H9 (cell line): Measurements from ENCODE around the gene ZBTB44. TPM values are rescaled to one million over a fixed set of nuclear protein-coding genes. Genes with fewer than 3 reads are reported as not detected.

Experiments
- DNase-seq: peaks from one replicate; pipeline ENCODE4 v3.0.0-alpha.2; 2017
- H2AFZ ChIP-seq: one replicate; pipeline ENCODE4 v1.6.1; 2013; ENCODE audit warnings: mild to moderate bottlenecking, low read length, control low read depth, moderate library complexity
- H2AK5ac ChIP-seq: 2 replicates; pipeline ENCODE4 v1.6.1; 2013; ENCODE audit warnings: low read length, control low read depth, mixed read lengths; ENCODE audit not compliant: insufficient read length
- H2BK120ac ChIP-seq: one replicate; pipeline ENCODE4 v1.6.1; 2013; ENCODE audit warnings: low read depth, mild to moderate bottlenecking, low read length, control low read depth, inconsistent platforms; ENCODE audit not compliant: poor library complexity, severe bottlenecking
- H2BK12ac ChIP-seq: 2 replicates; pipeline ENCODE4 v1.6.1; 2013; ENCODE audit warnings: low read length, control low read depth, mixed read lengths, low read depth; ENCODE audit not compliant: insufficient read length
- H2BK15ac ChIP-seq: 2 replicates; pipeline ENCODE4 v1.6.1; 2013; ENCODE audit warnings: low read depth, low read length, control low read depth
- H2BK20ac ChIP-seq: one replicate; pipeline ENCODE4 v1.6.1; 2013; ENCODE audit warnings: low read depth, mild to moderate bottlenecking, low read length, control low read depth, inconsistent platforms; ENCODE audit not compliant: poor library complexity, severe bottlenecking
- H2BK5ac ChIP-seq: 2 replicates; pipeline ENCODE4 v1.6.1; 2013; ENCODE audit warnings: low read length, control low read depth, mixed read lengths; ENCODE audit not compliant: insufficient read length
- H3K14ac ChIP-seq: 2 replicates; pipeline ENCODE4 v1.6.1; 2013; ENCODE audit warnings: low read length, control low read depth; ENCODE audit not compliant: insufficient read depth
- H3K18ac ChIP-seq: 2 replicates; pipeline ENCODE4 v1.6.1; 2013; ENCODE audit warnings: low read depth, mild to moderate bottlenecking, mixed read lengths, low read length, control low read depth; ENCODE audit not compliant: insufficient read length
- H3K23ac ChIP-seq: 2 replicates; pipeline ENCODE4 v1.6.1; 2013; ENCODE audit warnings: low read length, control low read depth, mixed read lengths, low read depth; ENCODE audit not compliant: insufficient read length
- H3K23me2 ChIP-seq: 2 replicates; pipeline ENCODE4 v1.6.1; 2013; ENCODE audit warnings: low read depth, mild to moderate bottlenecking, mixed read lengths, low read length, control low read depth; ENCODE audit not compliant: insufficient read length, poor library complexity, severe bottlenecking
- H3K27ac ChIP-seq: 2 replicates; pipeline ENCODE4 v1.5.1; 2013; ENCODE audit warnings: low read length, control low read depth, mixed read lengths, low read depth; ENCODE audit not compliant: insufficient read length
- H3K27me3 ChIP-seq: 2 replicates; pipeline ENCODE4 v1.6.1; 2013; ENCODE audit warnings: low read length, control low read depth, inconsistent platforms; ENCODE audit not compliant: insufficient read depth
- H3K4ac ChIP-seq: 2 replicates; pipeline ENCODE4 v1.6.1; 2013; ENCODE audit warnings: low read depth, mild to moderate bottlenecking, control low read depth, inconsistent platforms, low read length, moderate library complexity
- H3K4me1 ChIP-seq: 2 replicates; pipeline ENCODE4 v1.6.1; 2013; ENCODE audit warnings: low read length, control low read depth, inconsistent platforms; ENCODE audit not compliant: insufficient read depth
- H3K4me2 ChIP-seq: 2 replicates; pipeline ENCODE4 v1.6.1; 2013; ENCODE audit warnings: low read length, control low read depth, mixed read lengths; ENCODE audit not compliant: insufficient read length, insufficient read depth
- H3K56ac ChIP-seq: 2 replicates; pipeline ENCODE4 v1.6.1; 2013; ENCODE audit warnings: low read depth, mild to moderate bottlenecking, mixed read lengths, low read length, control low read depth; ENCODE audit not compliant: insufficient read length
- H3K79me1 ChIP-seq: 2 replicates; pipeline ENCODE4 v1.6.1; 2013; ENCODE audit warnings: low read depth, mild to moderate bottlenecking, moderate library complexity, low read length, control low read depth, inconsistent platforms; ENCODE audit not compliant: insufficient read depth, poor library complexity, severe bottlenecking
- H3K79me2 ChIP-seq: 2 replicates; pipeline ENCODE4 v1.6.1; 2013; ENCODE audit warnings: low read length, control low read depth, inconsistent platforms; ENCODE audit not compliant: insufficient read depth
- H3K9ac ChIP-seq: 2 replicates; pipeline ENCODE4 v1.6.1; 2013; ENCODE audit warnings: low read length, control low read depth, mixed read lengths; ENCODE audit not compliant: insufficient read length; ENCODE audit errors: extremely low read depth
- H3K9me3 ChIP-seq: one replicate; pipeline ENCODE4 v1.6.1; 2013; ENCODE audit warnings: low read depth, low read length, inconsistent platforms; ENCODE audit not compliant: control insufficient read depth
- H3T11ph ChIP-seq: one replicate; pipeline ENCODE4 v1.6.1; 2013; ENCODE audit warnings: mild to moderate bottlenecking, low read length, control low read depth, inconsistent platforms
- H4K20me1 ChIP-seq: one replicate; pipeline ENCODE4 v1.6.1; 2013; ENCODE audit not compliant: control insufficient read depth, insufficient read length, insufficient read depth
- H4K5ac ChIP-seq: 2 replicates; pipeline ENCODE4 v1.6.1; 2013; ENCODE audit warnings: low read depth, mild to moderate bottlenecking, mixed read lengths, low read length, control low read depth; ENCODE audit not compliant: insufficient read length
- H4K8ac ChIP-seq: replicated peaks from 2 replicates; pipeline ENCODE4 v1.6.1; 2013; ENCODE audit warnings: low read length, control low read depth, mixed read lengths, low read depth; ENCODE audit not compliant: insufficient read length
- H4K91ac ChIP-seq: 2 replicates; pipeline ENCODE4 v1.6.1; 2013; ENCODE audit warnings: low read depth, mild to moderate bottlenecking, moderate library complexity, mixed read lengths, low read length, control low read depth; ENCODE audit not compliant: insufficient read length
- H3K27ac Mint-ChIP-seq, 3 experiments: 2 replicates in 2 of 3; 3 replicates in 1 of 3; pipeline ENCODE4 v1.8.0; 2020 to 2021; ENCODE audit warnings: mixed read lengths in 3 of 3, mild to moderate bottlenecking in 1 of 3, moderate library complexity in 1 of 3
- H3K27me3 Mint-ChIP-seq: 2 replicates; pipeline ENCODE4 v1.8.0; 2021; ENCODE audit warnings: low read depth, mild to moderate bottlenecking, moderate library complexity, mixed read lengths
- H3K36me3 Mint-ChIP-seq, 3 experiments: 2 replicates in 2 of 3; 3 replicates in 1 of 3; pipeline ENCODE4 v1.8.0; 2020 to 2021; ENCODE audit warnings: low read depth in 3 of 3, mixed read lengths in 3 of 3; ENCODE audit not compliant: insufficient read depth in 1 of 3
- H3K4me1 Mint-ChIP-seq, 2 experiments: 2 replicates each; pipeline ENCODE4 v1.8.0; 2020; ENCODE audit warnings: mixed read lengths in 2 of 2
- H3K4me3 Mint-ChIP-seq, 2 experiments: 2 replicates in 1 of 2; 3 replicates in 1 of 2; pipeline ENCODE4 v1.8.0; 2020 to 2021; ENCODE audit warnings: mild to moderate bottlenecking in 2 of 2, mixed read lengths in 2 of 2, moderate library complexity in 1 of 2
- H3K9me3 Mint-ChIP-seq, 2 experiments: 2 replicates in 1 of 2; 3 replicates in 1 of 2; pipeline ENCODE4 v1.8.0; 2020; ENCODE audit warnings: mild to moderate bottlenecking in 2 of 2, mixed read lengths in 2 of 2, moderate library complexity in 1 of 2
- WGBS: extraction: QIAGEN DNeasy Blood & Tissue Kit; methylation state at CpG from one replicate; pipeline ENCODE4 v1.1.7; 2013; ENCODE audit warnings: missing lambda C conversion rate, low lambda C conversion rate, mixed read lengths; ENCODE audit not compliant: insufficient read length; ENCODE audit errors: extremely low coverage; 5-methylcytosine and 5-hydroxymethylcytosine counted together
- total RNA-seq: library from RNA; stranded (reverse); gene quantifications from 2 replicates; pipeline ENCODE4 v1.2.1, GENCODE V29; 2021
- TF ChIP-seq, protein P1 (sequence below): fragments of 200-600 bp; sonication (generic); conservative IDR thresholded peaks from 3 replicates; pipeline ENCODE4 v1.8.0; 2021; ENCODE audit warnings: antibody characterized with exemption, mild to moderate bottlenecking

Gene ZBTB44
- total RNA-seq, 1 experiment from 2014 or later, result 67.7 TPM

DNA sequence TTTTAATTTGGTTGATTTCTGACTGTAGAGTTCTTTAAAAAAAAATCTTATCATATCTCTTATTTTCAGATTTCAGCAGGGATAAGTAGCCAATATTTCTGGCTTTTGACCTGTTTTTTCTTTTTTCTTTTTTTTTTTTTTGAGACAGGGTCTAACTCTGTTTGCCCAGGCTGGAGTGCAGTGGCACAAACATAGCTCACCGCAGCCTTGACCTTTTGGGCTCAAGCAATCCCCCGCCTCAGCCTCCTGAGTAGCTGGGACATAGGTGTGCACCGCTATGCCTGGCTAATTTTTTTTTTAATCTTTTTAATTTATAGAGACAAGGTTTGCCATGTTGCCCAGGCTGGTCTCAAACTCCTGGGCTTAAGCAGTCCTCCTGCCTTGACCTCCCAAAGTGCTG is 23.9 kb upstream of the ZBTB44 start:
- peaks cover 10 to 12% of the 10 kb centered on the region in 2 experiments for H3K9me3 Mint-ChIP-seq
- Histone ChIP-seq H3K4ac (no peak overlapping the region), H4K5ac (no peak overlapping the region), H3K56ac (no peak overlapping the region), H2BK120ac (no peak overlapping the region), H3T11ph (no peak overlapping the region), H2AK5ac (no peak overlapping the region), H2BK20ac (no peak overlapping the region), H2BK15ac (no peak overlapping the region), H4K8ac (no peak overlapping the region), H2BK12ac (no peak overlapping the region), H2AFZ (no peak overlapping the region), H2BK5ac (no peak overlapping the region), H3K4me1 (no peaks in the 10 kb centered on the region), H4K20me1 (no peaks in the 10 kb centered on the region), H3K9me3 (no peaks in the 10 kb centered on the region), H3K27ac (no peak overlapping the region), H3K18ac (no peak overlapping the region), H3K23ac (no peak overlapping the region), H3K14ac (no peak overlapping the region), H3K79me1 (no peaks in the 10 kb centered on the region), H3K27me3 (no peaks in the 10 kb centered on the region), H3K4me2 (no peak overlapping the region), H3K23me2 (no peaks in the 10 kb centered on the region), H4K91ac (no peak overlapping the region), H3K79me2 (no peaks in the 10 kb centered on the region), H3K9ac (no peak overlapping the region)
- DNase-seq, result no peak
- H3K27ac Mint-ChIP-seq, result no peak overlapping the region
- peaks cover 6 to 13% (median 9%) of the 10 kb centered on the region in 3 experiments for H3K36me3 Mint-ChIP-seq
- no peaks in the 10 kb centered on the region for H3K27me3 Mint-ChIP-seq
- TF ChIP-seq, protein P1, sequence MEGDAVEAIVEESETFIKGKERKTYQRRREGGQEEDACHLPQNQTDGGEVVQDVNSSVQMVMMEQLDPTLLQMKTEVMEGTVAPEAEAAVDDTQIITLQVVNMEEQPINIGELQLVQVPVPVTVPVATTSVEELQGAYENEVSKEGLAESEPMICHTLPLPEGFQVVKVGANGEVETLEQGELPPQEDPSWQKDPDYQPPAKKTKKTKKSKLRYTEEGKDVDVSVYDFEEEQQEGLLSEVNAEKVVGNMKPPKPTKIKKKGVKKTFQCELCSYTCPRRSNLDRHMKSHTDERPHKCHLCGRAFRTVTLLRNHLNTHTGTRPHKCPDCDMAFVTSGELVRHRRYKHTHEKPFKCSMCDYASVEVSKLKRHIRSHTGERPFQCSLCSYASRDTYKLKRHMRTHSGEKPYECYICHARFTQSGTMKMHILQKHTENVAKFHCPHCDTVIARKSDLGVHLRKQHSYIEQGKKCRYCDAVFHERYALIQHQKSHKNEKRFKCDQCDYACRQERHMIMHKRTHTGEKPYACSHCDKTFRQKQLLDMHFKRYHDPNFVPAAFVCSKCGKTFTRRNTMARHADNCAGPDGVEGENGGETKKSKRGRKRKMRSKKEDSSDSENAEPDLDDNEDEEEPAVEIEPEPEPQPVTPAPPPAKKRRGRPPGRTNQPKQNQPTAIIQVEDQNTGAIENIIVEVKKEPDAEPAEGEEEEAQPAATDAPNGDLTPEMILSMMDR, result no peak
- WGBS, result no CpG with 5 or more reads among the region's 3 CpGs
- 0 out of 4 replicates have a peak, but pooled peaks cover 0 to 4% of the 10 kb centered on the region in 2 experiments for H3K4me1 Mint-ChIP-seq
- no peak overlapping the region for H3K4me3 Mint-ChIP-seq
